Activated naive CD8-positive, alpha-beta T cell treated with anti-CD3 and anti-CD28 coated beads for 36 hours (primary cell): Measurements from ENCODE around the gene CCDC136. TPM values are rescaled to one million over a fixed set of nuclear protein-coding genes. Genes with fewer than 3 reads are reported as not detected.

Experiments
- DNase-seq: peaks from one replicate; pipeline ENCODE4 v3.0.0; 2021
- H3K27ac Mint-ChIP-seq: one replicate; pipeline ENCODE4 v1.8.0; 2022; ENCODE audit warnings: mild to moderate bottlenecking, moderate library complexity, mixed read lengths
- H3K27me3 Mint-ChIP-seq: one replicate; pipeline ENCODE4 v1.8.0; 2022; ENCODE audit warnings: mild to moderate bottlenecking, mixed read lengths
- H3K36me3 Mint-ChIP-seq: one replicate; pipeline ENCODE4 v1.8.0; 2021; ENCODE audit warnings: mild to moderate bottlenecking, mixed read lengths
- H3K4me1 Mint-ChIP-seq: one replicate; pipeline ENCODE4 v1.8.0; 2021; ENCODE audit warnings: mixed read lengths
- H3K4me3 Mint-ChIP-seq: one replicate; pipeline ENCODE4 v1.8.0; 2022; ENCODE audit warnings: mild to moderate bottlenecking, moderate library complexity, mixed read lengths
- H3K9me3 Mint-ChIP-seq: one replicate; pipeline ENCODE4 v1.8.0; 2022; ENCODE audit warnings: mixed read lengths
- total RNA-seq, 2 experiments: library from RNA; stranded (reverse); gene quantifications; one replicate each; pipeline ENCODE4 v1.2.3, GENCODE V29; 2021

CCDC136 gene
- total RNA-seq, 2 experiments from 2014 or later = 10.8 to 11.0 TPM

- Mint-ChIP-seq H3K4me3 (no peak overlapping the region), H3K27ac (no peak overlapping the region)
Measured at GRCh38 chr7:128809363-128809762, 17.6 kb downstream of the CCDC136 start.

GRCh38 chr7:128810473-128810872 lies 18.7 kb downstream of the CCDC136 start:
- H3K4me1 Mint-ChIP-seq = no peaks in the 10 kb centered on the region
- H3K9me3 Mint-ChIP-seq = no peaks in the 10 kb centered on the region
- no peaks in the 10 kb centered on the region for H3K36me3 Mint-ChIP-seq
- H3K4me3 Mint-ChIP-seq = no peak overlapping the region
- DNase-seq = no peak
- H3K27ac Mint-ChIP-seq = no peak overlapping the region
- no peaks in the 10 kb centered on the region for H3K27me3 Mint-ChIP-seq

More at GRCh38 chr7:128809363-128809762, 17.6 kb downstream of the CCDC136 start:
- no peaks in the 10 kb centered on the region for H3K4me1 Mint-ChIP-seq
- DNase-seq = no peak
- H3K36me3 Mint-ChIP-seq = no peaks in the 10 kb centered on the region
- H3K9me3 Mint-ChIP-seq = no peaks in the 10 kb centered on the region
- no peaks in the 10 kb centered on the region for H3K27me3 Mint-ChIP-seq

- no peaks in the 10 kb centered on the region for H3K9me3 Mint-ChIP-seq
- H3K27me3 Mint-ChIP-seq = no peaks in the 10 kb centered on the region
- H3K36me3 Mint-ChIP-seq = no peaks in the 10 kb centered on the region
Measured at GRCh38 chr7:128810997-128811396, 19.2 kb downstream of the CCDC136 start.

GRCh38 chr7:128811631-128812430 lies 20.1 kb downstream of the CCDC136 start:
- H3K36me3 Mint-ChIP-seq = no peaks in the 10 kb centered on the region
- H3K9me3 Mint-ChIP-seq = no peaks in the 10 kb centered on the region
- H3K27me3 Mint-ChIP-seq = no peaks in the 10 kb centered on the region
- no peak overlapping the region for H3K4me3 Mint-ChIP-seq
- no peak overlapping the region for H3K27ac Mint-ChIP-seq
- no peaks in the 10 kb centered on the region for H3K4me1 Mint-ChIP-seq
- DNase-seq = no peak

More at GRCh38 chr7:128810997-128811396, 19.2 kb downstream of the CCDC136 start:
- H3K4me1 Mint-ChIP-seq = no peaks in the 10 kb centered on the region
- H3K4me3 Mint-ChIP-seq = no peak overlapping the region
- DNase-seq = no peak
- no peak overlapping the region for H3K27ac Mint-ChIP-seq

- H3K27me3 Mint-ChIP-seq = no peaks in the 10 kb centered on the region
- DNase-seq = no peak
- no peak overlapping the region for H3K4me3 Mint-ChIP-seq
- H3K9me3 Mint-ChIP-seq = no peaks in the 10 kb centered on the region
- no peak overlapping the region for H3K27ac Mint-ChIP-seq
- H3K36me3 Mint-ChIP-seq = no peaks in the 10 kb centered on the region
- H3K4me1 Mint-ChIP-seq = no peaks in the 10 kb centered on the region
Measured at GRCh38 chr7:128812514-128813168, 20.9 kb downstream of the CCDC136 start.

- no peaks in the 10 kb centered on the region for H3K27me3 Mint-ChIP-seq
- H3K4me1 Mint-ChIP-seq = peaks cover 2% of the 10 kb centered on the region
- no peak for DNase-seq
- H3K27ac Mint-ChIP-seq = no peak overlapping the region
- H3K36me3 Mint-ChIP-seq = no peaks in the 10 kb centered on the region
- H3K9me3 Mint-ChIP-seq = no peaks in the 10 kb centered on the region
- no peak overlapping the region for H3K4me3 Mint-ChIP-seq
Measured at GRCh38 chr7:128814499-128814898, 22.7 kb downstream of the CCDC136 start.

GRCh38 chr7:128815289-128815942 lies 23.6 kb downstream of the CCDC136 start:
- no peaks in the 10 kb centered on the region for H3K9me3 Mint-ChIP-seq
- no peak overlapping the region for H3K27ac Mint-ChIP-seq
- H3K4me1 Mint-ChIP-seq = peaks cover 8% of the 10 kb centered on the region
- H3K36me3 Mint-ChIP-seq = no peaks in the 10 kb centered on the region
- H3K4me3 Mint-ChIP-seq = no peak overlapping the region
- H3K27me3 Mint-ChIP-seq = no peaks in the 10 kb centered on the region
- no peak for DNase-seq

GRCh38 chr7:128818694-128819093 lies 26.9 kb downstream of the CCDC136 start:
- no peaks in the 10 kb centered on the region for H3K27me3 Mint-ChIP-seq
- no peak overlapping the region for H3K4me3 Mint-ChIP-seq
- H3K36me3 Mint-ChIP-seq = no peaks in the 10 kb centered on the region
- no peaks in the 10 kb centered on the region for H3K9me3 Mint-ChIP-seq
- H3K27ac Mint-ChIP-seq = no peak overlapping the region
- no peak for DNase-seq
- H3K4me1 Mint-ChIP-seq = peaks cover 8% of the 10 kb centered on the region

- no peaks in the 10 kb centered on the region for H3K9me3 Mint-ChIP-seq
- no peak overlapping the region for H3K4me3 Mint-ChIP-seq
- H3K4me1 Mint-ChIP-seq = peaks cover 8% of the 10 kb centered on the region
- H3K36me3 Mint-ChIP-seq = no peaks in the 10 kb centered on the region
- DNase-seq = no peak
- H3K27ac Mint-ChIP-seq = no peak overlapping the region
- peaks cover 11% of the 10 kb centered on the region for H3K27me3 Mint-ChIP-seq
Measured at GRCh38 chr7:128821724-128822123, 30.0 kb downstream of the CCDC136 start.

GRCh38 chr7:128826512-128826911 lies 34.7 kb downstream of the CCDC136 start:
- peaks cover 49% of the 10 kb centered on the region for H3K27me3 Mint-ChIP-seq
- no peak for DNase-seq
- no peak overlapping the region for H3K27ac Mint-ChIP-seq
- no peaks in the 10 kb centered on the region for H3K9me3 Mint-ChIP-seq
- H3K4me3 Mint-ChIP-seq = no peak overlapping the region
- H3K4me1 Mint-ChIP-seq = peaks cover 9% of the 10 kb centered on the region
- H3K36me3 Mint-ChIP-seq = no peaks in the 10 kb centered on the region

GRCh38 chr7:128826916-128827247 lies 35.1 kb downstream of the CCDC136 start:
- peaks cover 12% of the 10 kb centered on the region for H3K4me1 Mint-ChIP-seq
- H3K9me3 Mint-ChIP-seq = no peaks in the 10 kb centered on the region
- no peak overlapping the region for H3K27ac Mint-ChIP-seq
- H3K36me3 Mint-ChIP-seq = no peaks in the 10 kb centered on the region
- DNase-seq = no peak
- peaks cover 52% of the 10 kb centered on the region for H3K27me3 Mint-ChIP-seq
- H3K4me3 Mint-ChIP-seq = no peak overlapping the region

- H3K36me3 Mint-ChIP-seq = no peaks in the 10 kb centered on the region
Measured at GRCh38 chr7:128827248-128827958, 35.6 kb downstream of the CCDC136 start.

GRCh38 chr7:128827971-128828711 lies 36.4 kb downstream of the CCDC136 start:
- DNase-seq = no peak
- Mint-ChIP-seq H3K9me3 (no peaks in the 10 kb centered on the region), H3K27ac (no peak overlapping the region), H3K4me1 (peaks cover 12% of the 10 kb centered on the region), H3K27me3 (peaks cover 52% of the 10 kb centered on the region), H3K36me3 (no peaks in the 10 kb centered on the region), H3K4me3 (no peak overlapping the region)

More at GRCh38 chr7:128827248-128827958, 35.6 kb downstream of the CCDC136 start:
- Mint-ChIP-seq H3K4me3 (no peak overlapping the region), H3K4me1 (peaks cover 12% of the 10 kb centered on the region), H3K27me3 (peaks cover 52% of the 10 kb centered on the region), H3K9me3 (no peaks in the 10 kb centered on the region), H3K27ac (no peak overlapping the region)
- no peak for DNase-seq

GRCh38 chr7:128829391-128830166 lies 37.8 kb downstream of the CCDC136 start:
- Mint-ChIP-seq H3K27ac (no peak overlapping the region), H3K27me3 (peaks cover 52% of the 10 kb centered on the region), H3K4me1 (peaks cover 12% of the 10 kb centered on the region), H3K9me3 (no peaks in the 10 kb centered on the region), H3K36me3 (no peaks in the 10 kb centered on the region), H3K4me3 (peak overlapping the region; percentile 34)
- DNase-seq = no peak
